ENCODE results near the gene DNHD1. TPM values are rescaled to one million over a fixed set of nuclear protein-coding genes. Genes with fewer than 3 reads are reported as not detected.
A peak's percentile ranks its signal among the peaks of the same experiment; 100 is the strongest.

The DNHD1 gene
- total and polyA plus RNA-seq, 2 of the 13 experiments (the other 11 are each of a cell fraction or from before 2014, with no cell fraction given), result 2.7 to 9.3 TPM

- TF ChIP-seq MED13 (CRISPR knock-in tag; IDR thresholded peaks at IDR 0.05) (0 out of 2 replicates have a peak, but pooled peaks have one; percentile 38), ZNF879 (CRISPR knock-in tag; IDR thresholded peaks at IDR 0.05) (no peak), NFYC (CRISPR knock-in tag; IDR thresholded peaks at IDR 0.05) (peak; percentile 58), BRD4 (CRISPR knock-in tag; IDR thresholded peaks at IDR 0.05) (0 out of 2 replicates have a peak, but pooled peaks have one; percentile 38), ZNF335 (CRISPR knock-in tag; IDR thresholded peaks at IDR 0.05) (peak; percentile 60; the same call in 1 of the 2 replicates), ZNF772 (CRISPR knock-in tag; IDR thresholded peaks at IDR 0.05) (0 out of 2 replicates have a peak, but pooled peaks have one; percentile 64), RAD51 (IDR thresholded peaks at IDR 0.05; ENCODE audit: borderline replicate concordance) (peak; percentile 98), ZNF264 (CRISPR knock-in tag; IDR thresholded peaks at IDR 0.05) (peak; percentile 70; the same call in 1 of the 2 replicates), ZNF234 (CRISPR knock-in tag; conservative IDR thresholded peaks at IDR 0.05) (no peak), ZNF20 (CRISPR knock-in tag; IDR thresholded peaks at IDR 0.05) (no peak), ISL2 (CRISPR knock-in tag; IDR thresholded peaks at IDR 0.05) (peak; percentile 62), HOXA3 (CRISPR knock-in tag; IDR thresholded peaks at IDR 0.05) (peak; percentile 62; the same call in 1 of the 2 replicates), ZBTB38 (CRISPR knock-in tag; IDR thresholded peaks at IDR 0.05) (peak; percentile 52; the same call in 1 of the 2 replicates), FOXO1 (CRISPR knock-in tag; IDR thresholded peaks at IDR 0.05) (peak; percentile 43; the same call in 1 of the 2 replicates), PAXIP1 (CRISPR knock-in tag; conservative IDR thresholded peaks at IDR 0.05) (0 out of 2 replicates have a peak, but pooled peaks have one; percentile 15), MED8 (CRISPR knock-in tag; IDR thresholded peaks at IDR 0.05; ENCODE audit: insufficient replicate concordance) (no peak), TRAFD1 (CRISPR knock-in tag; IDR thresholded peaks at IDR 0.05; ENCODE audit: borderline replicate concordance) (no peak), ZFP90 (CRISPR knock-in tag; IDR thresholded peaks at IDR 0.05; ENCODE audit: borderline replicate concordance) (peak; percentile 70; the same call in 1 of the 2 replicates), CERS6 (CRISPR knock-in tag; IDR thresholded peaks at IDR 0.05) (no peak), KAT7 (CRISPR knock-in tag; IDR thresholded peaks at IDR 0.05; ENCODE audit: borderline replicate concordance) (peak; percentile 62; the same call in 1 of the 2 replicates), PATZ1 (CRISPR knock-in tag; IDR thresholded peaks at IDR 0.05) (peak; percentile 83), ZNF788 (CRISPR knock-in tag; IDR thresholded peaks at IDR 0.05; ENCODE audit: borderline replicate concordance) (peak; percentile 40; the same call in 1 of the 2 replicates)
These were observed 122.1 kb downstream of the DNHD1 start, which contains the start of gene TPP1 (continued) for GRCh38 chr11:6619004-6619745.

Data from HepG2 (cell line).